Eye (tissue), 1 donor: ENCODE data around the gene TBC1D10A.

Experiments
- DNase-seq: peaks from one replicate; pipeline ENCODE4 v3.0.0-alpha.2; 2015

Gene TBC1D10A

DNA sequence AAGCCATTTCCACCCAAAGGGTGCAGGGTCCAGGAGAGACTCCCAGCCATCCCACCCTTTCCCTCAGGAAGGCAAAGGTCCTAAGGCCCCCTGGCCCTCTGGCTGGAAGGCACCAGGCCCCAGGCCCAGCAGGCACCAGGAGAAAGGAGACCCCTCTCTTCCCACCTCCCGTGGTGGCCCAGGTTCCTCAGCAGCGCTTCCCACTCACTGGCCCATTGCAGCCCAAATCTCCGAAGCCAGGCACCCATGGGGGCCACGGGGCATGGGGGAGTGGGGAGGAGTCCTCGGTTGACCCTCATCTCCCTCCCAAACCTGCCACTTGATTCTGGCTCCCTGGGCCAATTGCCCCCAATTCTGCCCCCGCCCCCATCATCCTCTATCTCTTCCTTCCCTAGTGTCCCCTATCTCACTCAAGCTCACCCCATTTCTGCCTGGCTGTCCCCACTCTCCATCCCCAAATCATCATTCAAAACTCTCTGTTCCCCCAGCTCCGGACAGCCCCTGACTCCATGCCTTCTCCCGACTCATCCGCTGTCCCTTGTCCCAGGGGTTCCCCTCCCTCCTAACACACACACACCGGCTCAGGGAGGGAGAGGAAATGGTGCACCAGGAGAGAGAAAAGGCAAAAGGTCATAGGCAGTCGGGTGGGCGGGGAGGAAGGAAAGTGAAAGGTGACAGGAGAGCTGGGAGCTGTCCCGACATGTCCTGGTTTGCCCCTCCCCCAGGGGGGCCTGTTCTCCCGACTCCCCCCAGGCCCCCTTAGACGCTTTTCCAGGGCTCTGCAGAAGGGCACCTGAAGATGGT lies 81.4 kb downstream of the TBC1D10A start:
- no peak for DNase-seq

- no peak for DNase-seq
Observed at GRCh38 chr22:30244641-30245040, 82.1 kb downstream of the TBC1D10A start.

- no peak for DNase-seq
Observed at GRCh38 chr22:30244066-30244465, 82.7 kb downstream of the TBC1D10A start.

- no peak for DNase-seq
Observed at GRCh38 chr22:30243661-30244060, 83.1 kb downstream of the TBC1D10A start.
